Stimulated activated CD8-positive, alpha-beta memory T cell treated with anti-CD3 and anti-CD28 coated beads, Interleukin-12 subunit alpha, Interleukin-12 subunit beta, amount 100 ng/mL, for 24 hours (primary cell): ENCODE results near the gene LKAAEAR1.

Source experiments
- DNase-seq: peaks from one replicate; pipeline ENCODE4 v3.0.0-alpha.2; 2020; ENCODE audit errors: extremely low read depth

LKAAEAR1 gene

DNA sequence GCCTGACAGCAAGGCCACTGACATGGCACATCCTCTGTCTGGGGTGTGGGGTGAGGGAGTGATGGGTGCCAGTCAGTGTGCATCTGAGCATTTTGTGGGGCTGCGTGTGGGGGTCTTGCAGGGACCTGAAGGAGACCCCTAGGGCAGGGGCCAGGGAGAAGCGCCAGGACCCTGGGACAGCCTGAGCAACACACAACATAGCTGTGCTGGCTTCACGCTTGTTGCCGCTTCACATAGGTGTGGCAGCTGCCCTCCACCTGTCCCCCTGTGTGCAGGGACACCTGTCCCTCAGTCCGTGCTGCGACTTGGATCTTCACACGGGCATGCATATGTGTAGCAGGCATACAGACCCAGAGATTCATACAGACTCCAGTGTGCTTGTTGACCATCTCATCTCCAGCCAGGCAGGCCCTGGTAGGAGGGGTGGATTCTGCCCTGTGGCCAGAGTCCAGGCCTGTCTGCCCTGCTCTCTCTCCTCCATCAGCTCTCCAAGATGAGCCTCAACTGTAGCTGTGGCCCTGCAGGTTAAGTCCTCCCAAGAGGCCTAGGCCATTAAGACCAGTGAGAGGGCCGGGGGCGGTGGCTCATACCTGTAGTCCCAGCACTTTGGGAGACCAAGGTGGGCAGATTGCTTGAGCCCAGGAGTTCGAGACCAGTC lies 26.3 kb upstream of the LKAAEAR1 start:
- no peak for DNase-seq

DNA sequence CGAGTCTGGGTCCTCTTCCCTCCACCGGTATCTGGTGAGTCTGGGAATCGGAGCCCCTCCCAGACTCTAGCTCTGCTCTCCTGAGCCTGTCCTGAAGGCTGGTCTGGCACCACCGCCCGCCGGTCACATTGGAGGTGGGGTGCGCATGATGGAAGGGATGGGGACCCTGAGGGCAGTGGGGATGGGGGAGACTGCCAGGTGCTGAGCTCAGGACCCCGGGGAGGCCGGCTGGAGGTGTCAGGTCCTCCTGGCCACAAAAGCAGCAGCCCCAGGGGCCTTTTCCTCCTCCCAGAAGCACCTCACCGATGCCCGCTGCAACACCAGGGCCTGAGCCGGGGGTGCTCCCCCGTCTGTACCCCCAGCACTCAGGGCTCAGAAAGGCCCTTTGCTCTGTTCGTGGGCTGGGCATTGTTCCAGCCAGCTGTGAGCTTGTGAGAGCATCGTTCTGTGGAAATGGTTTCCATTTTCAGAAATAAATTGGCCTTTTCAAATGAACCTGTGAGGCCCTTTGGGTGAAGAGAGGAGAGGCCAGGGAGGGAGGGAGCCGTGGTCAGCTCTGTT lies 25.7 kb upstream of the LKAAEAR1 start:
- no peak for DNase-seq

DNA sequence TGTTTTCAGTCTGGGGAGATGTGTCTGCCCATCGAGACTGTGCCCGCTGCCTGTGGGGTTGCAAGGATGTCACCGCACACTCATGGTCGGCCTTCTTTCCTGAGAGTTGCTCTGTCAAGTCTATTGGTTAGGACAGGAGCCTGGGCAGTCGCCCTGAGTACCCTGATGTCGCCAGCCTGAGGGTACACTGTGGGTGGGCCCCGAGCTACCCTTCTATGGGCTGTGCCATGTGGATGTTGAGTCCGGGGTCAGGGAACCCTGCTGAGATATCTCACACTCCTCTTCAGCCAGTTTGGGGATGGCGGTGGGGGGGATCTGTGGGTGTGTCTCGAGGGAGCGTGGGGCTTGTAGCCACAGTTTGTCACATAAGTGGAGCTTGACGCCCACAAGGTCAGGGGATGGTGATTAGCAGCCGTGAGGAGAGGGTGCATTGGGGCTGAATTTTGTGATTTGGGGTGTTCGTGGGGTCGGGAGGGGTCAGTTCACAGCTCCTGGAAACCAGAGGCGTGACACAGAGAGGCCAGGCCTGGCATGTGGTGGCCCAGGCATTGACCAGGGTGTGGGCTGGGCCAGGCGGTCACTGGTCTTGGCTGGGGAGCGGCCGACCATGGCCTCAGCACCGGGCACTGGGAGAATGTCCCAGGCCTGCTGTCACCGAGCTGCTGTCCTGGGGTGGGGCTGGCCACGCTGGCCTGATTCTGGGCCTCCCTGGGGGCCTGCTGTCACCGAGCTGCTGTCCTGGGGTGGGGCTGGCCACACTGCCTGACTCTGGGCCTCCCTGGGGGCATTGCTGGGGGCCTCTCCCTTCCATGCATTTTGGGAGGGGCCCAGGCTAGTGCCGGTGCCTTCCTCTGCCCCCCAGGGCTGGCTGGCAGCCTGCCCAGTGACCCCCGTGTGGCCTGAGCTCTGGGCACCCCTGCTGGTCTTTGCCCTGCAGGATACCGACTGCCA lies 24.8 kb upstream of the LKAAEAR1 start:
- no peak for DNase-seq

DNA sequence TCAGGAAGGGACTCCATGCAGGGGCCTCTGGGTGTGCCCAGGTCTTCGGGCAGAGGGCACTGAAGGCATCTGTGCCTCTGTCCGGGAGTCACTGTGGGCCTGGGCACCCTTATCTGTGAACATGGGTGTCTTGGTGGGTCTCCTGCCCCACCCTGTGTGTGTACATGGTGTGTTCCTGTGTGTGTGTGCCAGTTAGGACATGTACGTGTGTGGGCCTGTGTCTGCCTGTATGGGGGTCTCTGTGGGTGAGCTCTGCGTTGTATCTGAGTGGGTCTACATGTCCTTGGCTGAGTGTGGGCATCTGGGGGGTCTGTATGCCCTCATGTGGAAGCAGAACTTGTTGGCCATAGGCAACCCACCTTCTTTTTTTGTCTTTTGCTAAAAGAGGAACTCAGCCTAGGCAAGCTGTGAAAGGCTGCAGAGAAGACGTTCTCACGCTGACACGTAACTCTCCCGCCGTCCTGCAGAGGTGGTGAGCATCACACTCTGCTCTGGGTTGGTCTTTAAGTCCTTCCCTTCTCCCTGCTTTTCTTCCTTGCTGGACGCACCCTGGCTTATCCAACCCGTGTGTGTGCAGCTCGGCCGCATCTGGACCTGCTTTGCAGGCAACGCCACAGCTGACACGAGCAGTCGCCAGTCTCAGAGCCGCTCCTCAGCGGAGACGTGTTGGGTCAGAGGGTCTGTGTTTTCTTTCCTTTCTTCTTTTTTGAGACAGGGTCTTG lies 23.7 kb upstream of the LKAAEAR1 start:
- DNase-seq, result no peak

DNA sequence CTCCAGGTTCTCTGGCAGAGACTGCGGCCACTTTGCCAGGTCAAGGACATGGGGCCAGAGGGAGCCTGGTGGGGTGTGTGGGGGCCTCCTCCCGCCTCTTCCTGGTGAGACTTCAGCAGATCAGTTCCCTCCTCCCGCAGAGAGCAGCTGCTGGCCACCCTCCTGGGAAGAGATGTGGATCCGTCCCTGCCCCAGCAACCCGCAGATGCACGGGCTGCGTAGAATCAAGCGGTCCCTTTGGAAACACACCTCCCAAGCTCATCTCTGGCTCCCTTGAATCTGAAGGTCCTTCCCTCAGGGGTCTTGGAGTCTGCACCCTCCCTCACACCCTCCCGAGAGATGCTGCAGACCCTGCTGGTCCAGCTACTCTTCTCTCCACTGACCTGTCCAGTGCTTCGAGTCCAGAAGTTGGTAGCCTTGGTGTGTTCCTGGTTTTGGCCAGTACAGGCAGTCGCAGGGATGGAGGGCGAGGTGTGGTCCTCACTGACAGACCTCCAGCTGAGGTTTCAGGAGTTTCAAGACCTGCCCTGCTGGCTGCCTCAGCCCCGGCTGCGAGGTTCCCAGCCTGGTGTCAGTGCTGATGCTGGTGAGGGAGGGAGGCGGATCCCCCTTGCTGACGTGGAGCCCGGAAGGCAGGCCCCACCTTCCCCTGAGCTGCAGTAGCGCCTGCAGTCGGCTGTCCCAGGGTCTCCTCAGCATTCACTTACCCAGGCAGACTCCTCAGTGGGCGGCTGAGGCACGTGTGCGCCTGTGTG lies 23.0 kb upstream of the LKAAEAR1 start, which contains the start of gene NPBWR2:
NPBWR2 (minus strand) TSS at position 585 of the 755 bp plus-strand sequence. CDS start 734 bp downstream, outside the sequence.
- no peak for DNase-seq

DNA sequence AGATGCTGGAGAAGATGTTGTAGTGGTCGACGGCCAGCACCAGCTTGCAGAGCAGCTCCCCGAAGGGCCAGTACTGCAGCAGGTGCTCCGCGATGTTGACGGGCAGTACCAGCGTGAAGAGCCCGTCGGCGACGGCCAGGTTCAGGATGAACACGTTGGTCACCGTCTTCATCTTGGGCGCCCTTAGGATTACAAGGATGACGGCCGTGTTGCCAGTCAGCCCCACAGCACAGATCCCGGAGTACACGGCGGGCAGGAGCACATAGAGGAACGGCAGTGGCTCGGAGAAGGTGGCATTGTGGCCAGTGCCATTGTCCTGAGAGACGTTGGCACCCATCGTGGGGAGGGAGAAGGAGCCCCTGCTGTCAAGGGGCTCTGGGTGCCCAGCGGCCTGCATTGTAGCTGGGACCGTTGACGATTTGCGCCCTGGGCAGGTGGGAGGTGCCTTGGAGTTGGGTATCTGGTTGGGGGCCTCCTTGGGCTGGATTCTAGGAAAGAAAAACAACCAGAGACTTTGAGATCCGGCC lies 22.3 kb upstream of the LKAAEAR1 start:
- DNase-seq, result no peak

DNA sequence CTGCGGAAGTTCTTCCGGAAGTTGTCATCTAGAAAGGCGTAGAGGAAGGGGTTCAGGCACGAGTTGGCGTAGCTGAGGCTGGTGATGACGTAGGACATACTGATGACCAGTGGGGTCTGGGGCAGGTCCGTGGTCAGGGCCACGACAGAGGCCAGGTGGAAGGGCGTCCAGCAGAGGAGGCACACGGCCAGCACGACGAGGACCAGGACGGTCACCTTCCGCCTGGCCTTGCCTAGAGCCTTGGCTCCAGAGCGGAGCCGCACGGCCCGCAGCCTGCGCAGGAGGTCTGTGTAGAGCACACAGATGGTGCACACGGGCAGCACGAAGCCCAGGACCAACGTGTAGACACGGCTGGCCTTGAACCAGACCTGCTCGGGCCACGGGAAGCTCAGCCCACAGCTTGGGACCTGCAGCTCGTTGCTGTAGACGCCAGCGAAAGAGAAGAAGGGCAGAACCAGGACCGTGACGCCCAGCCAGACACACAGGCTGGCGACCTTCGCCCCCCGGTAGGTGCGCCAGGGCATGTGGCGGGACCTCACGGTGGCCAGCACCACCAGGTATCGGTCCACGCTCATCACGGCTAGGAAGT lies 21.7 kb upstream of the LKAAEAR1 start:
- DNase-seq, result no peak

DNA sequence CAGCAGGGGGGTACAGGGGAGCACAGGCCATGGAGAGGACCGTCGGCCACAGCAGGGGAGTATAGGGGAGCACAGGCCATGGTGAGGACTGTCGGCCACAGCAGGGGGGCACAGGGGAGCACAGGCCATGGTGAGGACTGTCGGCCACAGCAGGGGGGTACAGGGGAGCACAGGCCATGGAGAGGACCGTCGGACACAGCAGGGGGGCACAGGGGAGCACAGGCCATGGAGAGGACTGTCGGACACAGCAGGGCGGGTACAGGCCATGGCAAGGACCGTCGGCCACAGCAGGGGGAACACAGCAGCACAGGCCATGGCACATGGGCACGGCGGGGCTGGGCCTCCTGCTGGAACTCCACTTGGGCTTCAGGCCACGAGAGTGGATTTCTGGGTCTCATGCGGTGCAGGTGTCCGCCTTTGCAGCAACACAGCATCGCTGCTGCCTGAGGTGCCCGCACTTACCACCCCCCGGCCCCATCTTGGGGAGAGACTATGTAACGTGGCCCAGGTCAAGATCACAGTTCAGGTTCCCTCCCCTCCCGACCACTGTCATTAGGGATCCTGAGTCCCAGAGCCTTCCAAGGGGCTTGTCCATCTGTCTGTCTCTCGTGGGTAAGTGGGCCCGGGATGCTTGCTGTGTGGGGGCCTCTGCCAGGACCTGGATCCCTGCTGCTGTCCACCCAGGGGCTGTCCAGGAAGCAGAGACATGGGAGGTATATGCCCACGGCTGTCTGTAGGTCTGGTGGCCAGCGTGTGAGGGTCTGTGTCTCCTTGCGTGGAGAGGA lies 20.7 kb upstream of the LKAAEAR1 start:
- no peak for DNase-seq

DNA sequence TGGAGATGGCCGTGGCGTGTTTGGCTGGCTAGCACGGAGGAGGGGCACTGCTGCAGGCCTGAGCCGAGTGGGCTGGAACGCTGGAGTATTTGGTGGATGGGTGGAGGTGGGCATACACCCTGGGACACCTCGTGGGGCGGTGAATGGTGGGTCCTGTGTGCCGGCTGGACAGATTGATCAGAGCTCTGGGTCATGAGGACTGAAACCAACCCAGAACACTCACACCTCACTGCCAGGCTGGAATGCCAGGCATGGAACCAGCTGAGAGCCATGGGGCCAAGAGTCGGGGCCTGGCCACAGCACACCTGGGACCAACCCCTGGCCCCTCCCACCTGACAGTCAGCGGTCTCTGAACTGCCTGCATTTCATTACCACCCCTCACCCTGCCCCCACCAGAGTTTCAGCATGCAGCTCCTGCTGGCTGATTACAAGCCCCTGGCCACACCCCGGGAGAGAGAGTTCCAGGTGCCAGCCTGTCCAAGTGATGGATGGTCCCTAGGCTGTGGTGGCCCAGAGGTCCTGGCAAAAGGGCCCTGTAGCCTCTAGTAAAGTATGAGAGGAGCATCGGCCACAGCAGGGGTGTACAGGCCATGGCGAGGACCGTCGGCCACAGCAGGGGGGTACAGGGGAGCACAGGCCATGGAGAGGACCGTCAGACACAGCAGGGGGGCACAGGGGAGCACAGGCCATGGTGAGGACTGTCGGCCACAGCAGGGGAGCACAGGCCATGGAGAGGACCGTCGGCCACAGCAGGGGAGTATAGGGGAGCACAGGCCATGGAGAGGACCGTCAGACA lies 19.9 kb upstream of the LKAAEAR1 start:
- DNase-seq, result no peak

DNA sequence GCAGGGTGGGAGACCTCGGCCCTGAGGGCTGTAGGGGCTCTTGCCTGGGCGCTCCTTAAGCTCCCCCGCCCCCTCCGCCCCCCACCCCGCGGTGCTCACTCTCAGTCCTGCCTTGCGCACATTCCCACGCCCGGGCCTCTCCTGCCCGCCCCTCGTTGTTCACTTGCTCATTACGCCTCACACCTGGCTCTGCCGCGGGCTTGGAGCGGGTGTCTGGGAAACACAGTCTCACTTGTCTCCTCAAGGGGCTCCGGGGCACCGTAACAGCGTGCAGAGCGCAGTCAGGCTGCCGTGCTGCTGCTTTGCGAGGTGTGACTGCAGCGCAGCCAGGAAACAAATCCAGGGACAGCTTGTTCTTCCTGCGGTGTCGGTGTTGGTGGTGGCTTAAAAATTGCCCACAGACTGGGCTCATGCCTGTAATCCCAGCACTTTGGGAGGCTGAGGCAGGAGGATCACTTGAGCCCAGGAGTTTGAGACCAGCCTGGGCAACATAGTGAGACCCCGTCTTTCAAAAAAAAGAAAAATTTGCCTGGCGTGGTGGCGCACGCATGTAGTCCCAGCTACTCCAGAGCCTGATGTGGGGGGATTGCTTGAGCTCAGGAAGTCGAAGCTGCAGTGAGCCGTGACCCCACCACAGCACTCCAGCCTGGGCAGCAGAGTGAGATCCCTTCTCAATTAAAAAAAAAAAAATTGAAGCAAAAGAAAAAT lies 18.6 kb upstream of the LKAAEAR1 start:
- no peak for DNase-seq

DNA sequence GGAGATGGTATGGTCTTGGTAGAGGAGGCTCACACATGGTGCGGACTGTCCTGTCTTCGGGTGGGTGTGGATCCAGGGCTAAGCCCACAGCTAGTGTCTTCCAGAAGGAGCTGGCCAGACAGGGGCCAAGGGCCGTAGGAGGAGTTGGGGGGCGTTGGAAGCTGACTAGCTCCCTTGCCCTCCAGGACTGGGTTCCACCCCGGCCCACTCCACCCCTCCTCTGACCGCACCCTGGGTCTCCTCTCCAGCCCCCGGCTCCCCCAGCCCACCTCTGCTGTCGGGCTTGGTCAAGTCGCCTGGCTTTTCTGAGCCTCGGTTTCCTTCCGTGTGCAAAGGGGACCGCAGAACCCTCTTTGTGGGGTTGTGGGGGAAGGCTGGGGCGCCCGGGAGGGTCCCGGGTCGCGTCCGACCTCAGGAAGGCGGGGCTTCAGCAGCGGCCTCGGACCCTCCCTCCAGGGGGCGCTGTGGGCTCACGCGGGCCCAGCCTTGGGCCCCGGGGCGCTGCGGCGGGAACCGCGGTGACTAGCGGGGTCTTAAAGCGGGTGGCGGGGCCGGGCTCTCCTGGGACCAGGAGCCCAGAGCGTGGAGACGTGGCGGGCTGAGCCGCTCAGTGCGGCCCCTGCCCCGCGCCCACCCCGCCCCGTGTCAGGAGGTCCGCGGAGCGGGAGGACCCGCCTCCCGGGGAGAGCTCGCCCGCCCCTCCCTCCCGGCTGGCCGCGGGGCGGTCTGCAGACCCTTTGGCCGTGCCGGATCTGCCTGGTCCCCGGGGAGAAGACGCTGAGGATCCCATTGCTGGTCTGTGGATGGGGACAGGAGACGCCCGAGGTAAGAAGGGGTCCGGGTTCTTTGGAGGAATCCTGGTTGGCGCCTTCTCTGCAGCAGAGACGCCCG lies 17.8 kb upstream of the LKAAEAR1 start:
- peak; percentile 36 for DNase-seq

DNA sequence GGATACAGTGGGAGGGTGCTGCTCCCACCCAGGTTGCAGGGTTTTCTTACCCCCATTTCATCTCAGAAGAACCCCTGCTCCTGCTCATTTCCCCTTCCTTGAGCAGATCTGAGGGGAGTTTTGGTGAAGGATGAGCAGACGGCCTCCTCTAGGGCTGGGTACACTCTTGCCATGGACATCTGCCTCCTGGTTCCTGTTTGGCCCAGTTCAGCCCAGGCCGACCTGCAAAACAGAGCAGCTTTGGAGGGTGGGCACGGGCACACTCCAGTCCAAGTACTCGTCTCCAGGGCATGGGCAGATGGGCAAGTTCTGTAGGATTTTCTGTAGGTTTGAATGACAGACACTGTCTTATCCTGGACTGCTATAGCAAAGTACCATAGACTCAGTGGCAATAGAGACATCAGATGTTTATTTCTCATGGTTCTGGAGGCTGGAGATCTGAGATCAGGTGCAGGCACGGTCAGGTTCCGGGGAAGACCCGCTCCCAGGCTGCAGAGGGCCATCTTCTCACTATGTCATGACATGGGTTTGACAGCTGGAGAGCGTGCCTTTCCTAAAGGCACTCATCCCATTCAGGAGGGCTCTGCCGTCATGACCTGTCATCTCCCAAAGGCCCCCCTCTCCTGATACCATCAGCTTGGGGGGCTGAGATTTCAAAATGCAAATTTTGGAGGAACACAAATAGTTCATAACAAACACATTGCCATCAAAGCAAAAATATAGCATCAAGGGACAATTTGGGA lies 16.9 kb upstream of the LKAAEAR1 start:
- DNase-seq, result no peak

DNA sequence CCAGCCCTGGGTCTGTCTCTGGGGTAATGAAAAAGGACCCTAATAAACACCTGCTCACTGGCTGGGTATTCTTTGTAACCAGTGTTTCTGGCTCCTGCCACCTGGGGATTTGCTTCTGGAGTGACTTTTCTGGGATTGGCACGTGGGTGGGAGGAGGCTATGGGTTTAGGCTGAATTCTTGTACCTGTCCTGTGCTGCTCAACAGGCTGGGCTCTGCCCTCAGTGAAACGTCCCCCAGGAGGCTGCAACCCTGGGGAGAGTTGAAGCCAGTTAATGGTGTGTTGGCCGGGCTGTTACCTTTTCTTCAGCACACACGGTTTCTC lies 16.3 kb upstream of the LKAAEAR1 start:
- DNase-seq, result no peak

DNA sequence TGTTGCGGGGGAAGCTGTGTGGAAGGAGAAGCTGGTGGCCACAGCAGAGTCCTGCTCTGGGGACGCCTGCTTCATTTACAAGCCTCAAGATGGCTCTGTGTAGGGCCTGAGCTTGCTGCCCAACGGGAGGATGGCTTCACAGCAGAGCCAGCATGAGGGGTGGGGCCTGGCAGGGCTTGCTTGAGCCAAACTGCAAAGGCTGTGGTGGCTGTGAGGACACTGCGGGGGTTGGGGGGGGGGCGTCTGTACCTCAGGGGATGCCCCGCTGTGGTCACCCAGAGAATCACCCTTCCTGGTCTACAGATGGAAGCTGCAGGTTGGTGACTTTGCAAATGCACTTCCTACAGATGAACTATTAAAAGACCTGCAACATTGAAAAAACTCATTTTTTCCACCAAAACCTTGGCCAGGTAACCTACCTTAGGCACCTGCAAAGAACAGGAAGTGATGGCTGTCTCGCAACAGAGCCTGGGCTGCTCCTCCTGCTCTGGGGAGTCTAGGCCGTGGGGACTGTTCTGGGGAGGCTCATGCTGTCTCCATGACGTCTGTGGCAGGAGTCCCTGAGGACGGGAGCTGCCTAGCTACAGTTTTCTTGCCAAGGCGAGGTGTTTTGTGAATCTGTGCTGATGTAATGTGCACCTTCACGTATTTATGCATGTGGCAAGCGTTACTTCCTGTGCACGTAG lies 15.8 kb upstream of the LKAAEAR1 start:
- no peak for DNase-seq

DNA sequence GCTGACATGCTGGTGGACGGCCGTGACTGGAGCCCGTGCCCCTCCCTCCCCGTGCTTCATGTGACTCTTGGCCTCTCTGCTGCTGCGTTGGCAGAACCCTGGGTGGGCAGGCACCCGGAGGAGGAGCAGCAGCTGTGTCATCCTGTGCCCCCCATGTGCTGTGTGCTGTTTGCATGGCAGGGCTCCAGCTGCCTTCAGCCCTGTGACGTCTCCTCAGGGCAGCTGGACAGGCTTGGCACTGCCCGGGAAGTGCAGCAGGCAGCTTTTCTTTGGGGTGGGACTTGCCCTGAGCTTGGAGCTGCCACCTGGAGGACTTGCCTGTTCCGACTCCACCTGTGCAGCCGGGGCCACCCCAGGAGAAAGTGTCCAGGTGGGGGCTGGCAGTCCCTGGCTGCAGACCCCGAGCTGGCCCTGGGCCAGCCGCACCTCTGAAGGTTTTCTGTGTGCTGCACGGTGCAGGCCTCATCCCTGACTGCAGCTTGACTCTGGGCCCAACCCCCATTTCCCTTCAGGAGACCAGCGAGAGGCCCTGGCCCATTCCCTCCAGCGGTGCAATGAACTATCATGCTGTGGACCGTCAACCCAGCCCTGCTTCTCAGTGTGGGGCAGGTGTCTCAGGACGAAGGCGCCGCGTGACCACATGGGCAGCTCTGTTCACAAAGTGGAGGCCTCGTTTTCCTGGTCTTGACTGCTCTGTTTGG lies 15.0 kb upstream of the LKAAEAR1 start:
- DNase-seq, result no peak
